NOMO-1 treated with DMSO at 0.1 percent for 48 hours (cell line): ENCODE measurements around the gene SLC6A12.

ENCODE experiments used
- DNase-seq: peaks from one replicate; lab custom pipeline; 2025; ENCODE audit not compliant: unreplicated experiment; lab: John Stamatoyannopoulos, UW

Gene SLC6A12

DNA sequence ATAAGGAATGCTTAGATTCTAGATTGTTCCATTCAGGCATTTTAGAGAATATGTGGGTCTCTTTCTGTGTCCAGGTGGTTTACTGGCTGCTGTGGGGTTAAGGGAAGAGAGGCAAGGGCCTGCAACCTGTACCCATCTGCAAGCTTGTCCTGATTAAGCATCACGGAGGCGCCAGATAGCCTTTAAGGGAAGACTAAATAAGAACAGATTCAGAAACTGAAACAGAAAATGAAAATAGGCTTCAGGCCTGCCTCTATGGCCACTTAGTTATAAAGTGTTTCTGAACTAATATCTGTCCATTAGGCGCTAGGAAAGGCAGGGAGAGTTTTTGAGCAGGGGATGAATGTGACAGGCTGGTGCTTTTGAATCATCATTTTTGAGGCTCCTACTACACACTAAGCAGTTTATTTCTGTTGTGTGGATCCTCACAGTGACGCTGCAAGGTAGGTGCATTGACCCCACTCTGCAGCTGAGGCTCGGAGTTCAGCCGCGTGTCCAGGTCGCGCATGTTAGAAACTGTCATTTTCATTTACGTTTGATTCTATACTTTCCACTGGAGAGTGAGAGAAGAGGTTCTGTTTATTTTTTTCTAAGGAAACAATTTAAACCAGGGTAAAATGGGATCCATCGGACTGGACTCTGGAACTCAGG lies 47.4 kb downstream of the SLC6A12 start:
- DNase-seq = no peak

GRCh38 chr12:165862-166368 lies 48.0 kb downstream of the SLC6A12 start:
- no peak for DNase-seq

- DNase-seq = no peak
Measured at GRCh38 chr12:164207-164606, 49.8 kb downstream of the SLC6A12 start.

- no peak for DNase-seq
Measured at GRCh38 chr12:163406-163986, 50.5 kb downstream of the SLC6A12 start.

- DNase-seq = no peak
Measured at GRCh38 chr12:162467-163307, 51.3 kb downstream of the SLC6A12 start.

DNA sequence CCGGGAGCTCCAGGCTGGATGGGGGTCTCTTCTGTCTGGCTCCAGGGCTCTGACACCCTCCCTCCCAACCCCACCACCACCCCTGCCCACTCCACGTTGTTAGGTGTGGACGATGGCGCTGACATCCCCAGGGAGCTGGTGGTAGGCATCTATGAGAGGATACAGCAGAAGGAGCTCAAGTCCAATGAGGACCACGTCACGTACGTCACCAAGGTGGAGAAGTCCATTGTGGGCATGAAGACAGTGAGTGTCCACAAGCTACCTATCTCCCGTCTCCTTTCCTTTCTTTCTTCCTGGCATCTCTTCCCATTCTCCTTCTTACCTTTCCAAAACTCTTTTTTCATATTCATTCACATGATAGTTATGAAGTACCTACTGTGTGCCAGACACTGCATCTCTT lies 52.1 kb downstream of the SLC6A12 start:
- DNase-seq = no peak

- no peak for DNase-seq
Measured at GRCh38 chr12:160858-161257, 53.1 kb downstream of the SLC6A12 start.

GRCh38 chr12:159156-159782 lies 54.7 kb downstream of the SLC6A12 start:
- DNase-seq = peak; percentile 9

- no peak for DNase-seq
Measured at GRCh38 chr12:157644-158043, 56.3 kb downstream of the SLC6A12 start.

- no peak for DNase-seq
Measured at GRCh38 chr12:156945-157344, 57.0 kb downstream of the SLC6A12 start.

DNA sequence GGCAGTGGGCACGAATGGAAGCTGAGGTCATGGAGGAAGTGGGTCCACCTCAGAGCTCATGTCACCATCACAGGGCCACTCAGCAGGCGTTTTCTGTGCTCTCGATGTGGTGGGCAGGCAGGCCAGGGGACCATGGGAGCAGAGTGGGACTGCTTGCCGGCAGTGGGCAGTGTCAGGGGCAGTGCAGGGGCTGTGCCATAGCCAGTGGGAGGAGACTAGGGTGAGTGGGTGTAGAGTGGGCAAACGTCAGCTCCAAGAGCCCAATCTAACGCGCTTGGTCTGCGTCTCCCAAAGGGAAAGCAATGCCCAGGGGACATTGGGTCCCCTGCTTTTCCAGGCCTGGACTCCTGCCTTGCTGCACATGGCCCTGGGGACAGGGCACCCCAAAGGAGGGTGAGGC lies 58.3 kb downstream of the SLC6A12 start:
- no peak for DNase-seq

GRCh38 chr12:155006-155405 lies 59.0 kb downstream of the SLC6A12 start:
- no peak for DNase-seq

DNA sequence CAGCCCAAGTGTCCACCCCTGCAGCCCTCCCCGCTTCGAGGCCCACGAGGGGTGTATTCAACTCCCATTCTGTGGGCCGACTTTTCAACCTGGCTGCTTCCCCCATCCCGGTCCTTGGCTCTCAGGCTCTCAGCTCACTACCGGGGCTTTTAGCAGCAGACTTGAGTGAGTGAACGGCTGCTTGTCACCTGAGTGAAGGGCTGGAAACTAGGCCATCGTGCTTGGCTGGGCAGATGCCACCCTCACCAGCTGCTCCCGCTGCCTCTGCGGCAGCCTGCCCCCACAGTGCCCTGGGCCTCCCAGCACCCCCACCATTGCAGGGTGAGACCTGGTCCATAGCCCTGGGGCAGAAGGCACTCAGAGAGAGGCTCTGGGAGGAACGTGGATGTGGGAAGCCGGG lies 59.9 kb downstream of the SLC6A12 start:
- no peak for DNase-seq

DNA sequence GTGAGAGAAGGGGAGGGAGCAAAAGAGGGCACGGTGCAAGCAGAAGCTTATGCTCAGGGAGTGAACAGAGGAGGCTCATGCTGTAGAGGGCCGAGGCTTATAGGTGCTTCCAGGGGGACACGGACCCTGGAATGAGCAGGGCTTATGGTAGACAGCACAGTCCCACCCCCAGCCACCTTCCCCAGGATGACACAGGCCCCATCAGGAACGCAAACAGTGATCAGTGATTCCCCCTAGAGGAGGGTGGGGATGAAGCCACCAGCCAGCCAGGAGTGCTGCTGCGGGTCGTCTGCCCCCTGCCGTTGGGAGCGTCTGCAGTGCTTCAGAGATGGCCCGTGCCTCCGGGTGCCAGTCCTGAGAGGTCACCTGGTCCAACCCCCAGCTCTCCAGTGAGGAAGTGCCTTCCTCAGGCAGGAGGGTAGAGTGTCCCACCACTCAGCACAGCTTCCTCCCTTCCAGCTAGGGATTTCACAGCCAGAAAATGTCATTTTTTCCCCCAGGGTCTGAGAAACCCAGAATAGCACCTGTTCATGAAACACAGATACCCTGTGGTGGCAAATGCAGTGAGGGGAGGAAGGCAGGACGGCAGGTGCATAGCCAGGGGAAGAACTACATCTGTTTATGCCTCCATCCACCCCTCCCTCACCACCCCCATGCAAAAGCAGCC lies 60.7 kb downstream of the SLC6A12 start:
- peak; percentile 76 for DNase-seq

DNA sequence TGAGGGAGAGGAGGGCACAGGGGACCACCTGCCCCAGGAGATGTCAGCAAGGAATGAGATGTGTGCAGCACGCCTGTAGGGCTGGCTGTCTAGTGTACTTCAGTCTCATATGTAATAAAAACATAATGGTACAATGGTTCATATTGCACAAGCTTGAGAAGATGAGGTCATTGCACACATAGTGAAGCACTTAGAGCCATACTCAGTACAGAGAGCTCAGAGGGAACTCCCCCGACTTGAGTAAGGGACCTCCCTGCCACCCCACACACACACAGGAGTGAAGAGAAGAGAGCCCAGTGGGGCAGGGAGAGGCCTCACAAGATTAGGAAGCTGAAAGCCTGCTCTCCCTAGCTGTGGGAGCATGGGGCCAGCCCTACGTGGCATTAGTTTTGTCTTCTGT lies 61.5 kb downstream of the SLC6A12 start:
- DNase-seq = no peak

GRCh38 chr12:151579-151978 lies 62.4 kb downstream of the SLC6A12 start:
- no peak for DNase-seq

- DNase-seq = no peak
Measured at GRCh38 chr12:148676-149416, 65.1 kb downstream of the SLC6A12 start.

DNA sequence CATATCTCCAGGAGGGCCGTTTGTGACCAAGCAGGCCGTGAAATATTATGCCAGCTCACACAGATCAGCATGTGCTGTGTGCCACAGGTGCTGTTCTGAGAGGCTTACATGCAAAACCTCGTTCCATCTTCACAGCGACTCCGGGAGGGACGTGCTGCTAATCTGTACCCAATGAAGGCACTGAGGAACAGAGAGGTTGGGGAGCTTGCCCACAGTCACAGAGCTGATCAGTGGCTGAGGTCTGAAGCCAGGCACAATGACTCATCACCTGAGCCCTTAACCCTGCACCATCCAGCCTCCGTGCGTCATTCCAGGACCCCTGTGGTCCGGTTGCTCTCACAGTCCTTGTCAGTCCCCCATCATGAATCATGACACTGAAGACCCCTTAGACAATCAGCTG lies 66.7 kb downstream of the SLC6A12 start:
- no peak for DNase-seq

- no peak for DNase-seq
Measured at GRCh38 chr12:145369-145960, 68.5 kb downstream of the SLC6A12 start.
